Sigmoid colon (tissue), 4 donors: ENCODE data around the gene FXYD3.

ENCODE experiments used
- POLR2A ChIP-seq, 2 donors: fragments of 450-650 bp; IDR thresholded peaks; one replicate each; pipeline ENCODE4 v1.6.1; 2016; ENCODE audit warnings: antibody characterized with exemption in 2 of 2, mild to moderate bottlenecking in 2 of 2, moderate library complexity in 2 of 2
- POLR2AphosphoS5 ChIP-seq, 4 donors: sonication (generic); formaldehyde crosslinking; IDR thresholded peaks; one replicate each; pipeline ENCODE4 v1.6.1; 2017; ENCODE audit warnings: antibody characterized with exemption in 4 of 4
- TF ChIP-seq, protein P1 (sequence below), 4 experiments: fragments of 450-650 bp in 3 of 4; fragments of 200-600 bp in 1 of 4; IDR thresholded peaks; one replicate each; pipeline ENCODE4 v1.5.1; 2016 to 2019; ENCODE audit warnings: antibody characterized with exemption in 4 of 4, mild to moderate bottlenecking in 3 of 4, moderate library complexity in 2 of 4

- TF ChIP-seq, protein P1, sequence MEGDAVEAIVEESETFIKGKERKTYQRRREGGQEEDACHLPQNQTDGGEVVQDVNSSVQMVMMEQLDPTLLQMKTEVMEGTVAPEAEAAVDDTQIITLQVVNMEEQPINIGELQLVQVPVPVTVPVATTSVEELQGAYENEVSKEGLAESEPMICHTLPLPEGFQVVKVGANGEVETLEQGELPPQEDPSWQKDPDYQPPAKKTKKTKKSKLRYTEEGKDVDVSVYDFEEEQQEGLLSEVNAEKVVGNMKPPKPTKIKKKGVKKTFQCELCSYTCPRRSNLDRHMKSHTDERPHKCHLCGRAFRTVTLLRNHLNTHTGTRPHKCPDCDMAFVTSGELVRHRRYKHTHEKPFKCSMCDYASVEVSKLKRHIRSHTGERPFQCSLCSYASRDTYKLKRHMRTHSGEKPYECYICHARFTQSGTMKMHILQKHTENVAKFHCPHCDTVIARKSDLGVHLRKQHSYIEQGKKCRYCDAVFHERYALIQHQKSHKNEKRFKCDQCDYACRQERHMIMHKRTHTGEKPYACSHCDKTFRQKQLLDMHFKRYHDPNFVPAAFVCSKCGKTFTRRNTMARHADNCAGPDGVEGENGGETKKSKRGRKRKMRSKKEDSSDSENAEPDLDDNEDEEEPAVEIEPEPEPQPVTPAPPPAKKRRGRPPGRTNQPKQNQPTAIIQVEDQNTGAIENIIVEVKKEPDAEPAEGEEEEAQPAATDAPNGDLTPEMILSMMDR (IDR thresholded peaks at IDR 0.05), result no peak
- no peak for TF ChIP-seq POLR2A (IDR thresholded peaks at IDR 0.05)
- TF ChIP-seq POLR2AphosphoS5 (IDR thresholded peaks at IDR 0.05), result no peak
These were observed 41.8 kb downstream of the FXYD3 start for GRCh38 chr19:35157431-35157830.
